Upper lobe of left lung (tissue), 6 donors: ENCODE results near the gene FZD2. TPM values are rescaled to one million over a fixed set of nuclear protein-coding genes. Genes with fewer than 3 reads are reported as not detected.

Source experiments
- ATAC-seq, 2 donors: fragments of 200-7000 bp; cut with Tn5 transposase; one replicate each; pipeline ENCODE4 v1.9.1; 2022; ENCODE audit warnings: mild to moderate bottlenecking in 2 of 2, moderate library complexity in 2 of 2; ENCODE audit not compliant: low FRiP score in 2 of 2
- DNase-seq, 2 donors: peaks; one replicate each; pipeline ENCODE4 v3.0.0-alpha.2; 2019 to 2020
- H3K27ac ChIP-seq, 4 donors: fragments of 200-600 bp; sonication (generic); one replicate each; pipeline ENCODE4 v1.5.1; 2016 to 2019
- H3K27me3 ChIP-seq, 4 donors: fragments of 200-600 bp; sonication (generic); one replicate each; pipeline ENCODE4 v1.5.1; 2017 to 2019
- H3K36me3 ChIP-seq, 4 donors: fragments of 200-600 bp; sonication (generic); one replicate each; pipeline ENCODE4 v1.5.1; 2016 to 2019
- H3K4me1 ChIP-seq, 4 donors: fragments of 200-600 bp; sonication (generic); one replicate each; pipeline ENCODE4 v1.5.1; 2018 to 2019
- H3K4me3 ChIP-seq, 4 donors: fragments of 200-600 bp; sonication (generic); one replicate each; pipeline ENCODE4 v1.5.1; 2017 to 2019; ENCODE audit warnings: mild to moderate bottlenecking in 2 of 4, moderate library complexity in 1 of 4
- H3K9me3 ChIP-seq, 4 donors: fragments of 200-600 bp; sonication (generic); one replicate each; pipeline ENCODE4 v1.5.1; 2018 to 2019
- CTCF ChIP-seq, 6 experiments: fragments of 450-650 bp in 4 of 6; fragments of 200-600 bp in 2 of 6; sonication (generic) in 2 of 6; IDR thresholded peaks; one replicate each; pipeline ENCODE4 v1.5.1; 2016 to 2019; ENCODE audit warnings: antibody characterized with exemption in 6 of 6
- EP300 ChIP-seq, 4 donors: sonication (generic); formaldehyde crosslinking; IDR thresholded peaks; one replicate each; pipeline ENCODE4 v1.5.1; 2017; ENCODE audit warnings: antibody characterized with exemption in 4 of 4, control low read depth in 2 of 4
- POLR2A ChIP-seq, 4 donors: fragments of 450-650 bp; IDR thresholded peaks; one replicate each; pipeline ENCODE4 v1.5.1; 2016 to 2017; ENCODE audit warnings: antibody characterized with exemption in 4 of 4, mild to moderate bottlenecking in 2 of 4
- POLR2AphosphoS5 ChIP-seq, 2 donors: sonication (generic); formaldehyde crosslinking; IDR thresholded peaks; one replicate each; pipeline ENCODE4 v1.5.1; 2017; ENCODE audit warnings: antibody characterized with exemption in 2 of 2
- WGBS, 2 donors: methylation state at CpG; one replicate each; pipeline ENCODE4 v1.1.5; 2017 to 2018; 5-methylcytosine and 5-hydroxymethylcytosine counted together
- total RNA-seq, 6 donors: library from RNA; depleted of rRNA in 4 of 6; stranded (reverse); fragments of >200 nt in 4 of 6; gene quantifications; one replicate each; pipeline versions ENCODE4 v1.1.0 to v1.2.1, GENCODE V29; 2016 to 2021
- donor health status: DM: no; HTN: no; CAD: no; lungs with moderate emphysema.
- donor health status: DM: no; HTN: yes; CAD: no; lungs with severe emphysema.

The FZD2 gene
- total RNA-seq, 6 donors from 2014 or later: 4.2 to 12.9 (median 7.5) TPM

GRCh38 chr17:44558710-44559633 is 1.7 kb downstream of the FZD2 start:
- Histone ChIP-seq H3K27ac (no peak overlapping the region), H3K9me3 (no peaks in the 10 kb centered on the region), H3K4me3 (peak overlapping the region in 2 of 4 donors; percentile 2 to 80), H3K4me1 (peaks cover 23 to 44% (median 27%) of the 10 kb centered on the region in 4 donors), H3K27me3 (peaks cover 0 to 21% (median 8%) of the 10 kb centered on the region in 4 donors), H3K36me3 (no peaks in the 10 kb centered on the region)
- DNase-seq (peak in 1 of 2 donors; percentile 81), ATAC-seq (no peak)
- TF ChIP-seq EP300 (IDR thresholded peaks at IDR 0.05) (no peak), POLR2A (IDR thresholded peaks at IDR 0.05) (no peak), POLR2AphosphoS5 (IDR thresholded peaks at IDR 0.05) (no peak), CTCF (IDR thresholded peaks at IDR 0.05) (no peak)
- 31 to 56% methylated on average over 39 to 72 of the region's 74 CpGs for WGBS, 2 donors

- Histone ChIP-seq H3K36me3 (no peaks in the 10 kb centered on the region), H3K4me3 (no peak overlapping the region), H3K9me3 (no peaks in the 10 kb centered on the region), H3K27ac (no peak overlapping the region), H3K27me3 (peaks cover 0 to 21% (median 8%) of the 10 kb centered on the region in 4 donors), H3K4me1 (peaks cover 23 to 43% (median 27%) of the 10 kb centered on the region in 4 donors)
- no peak for ATAC-seq
- no peak for DNase-seq
- TF ChIP-seq EP300 (IDR thresholded peaks at IDR 0.05) (no peak), POLR2A (IDR thresholded peaks at IDR 0.05) (no peak), POLR2AphosphoS5 (IDR thresholded peaks at IDR 0.05) (no peak), CTCF (IDR thresholded peaks at IDR 0.05) (no peak)
- WGBS, 2 donors: 31 to 46% methylated on average over 16 of the region's 16 CpGs
Measured at GRCh38 chr17:44559634-44560554, 2.6 kb downstream of the FZD2 start.

- WGBS, 2 donors: 43 to 47% methylated on average over 3 of the region's 3 CpGs
- Histone ChIP-seq H3K27ac (no peak overlapping the region), H3K9me3 (peaks cover 4 to 11% (median 7%) of the 10 kb centered on the region in 4 donors), H3K4me3 (no peak overlapping the region), H3K36me3 (no peaks in the 10 kb centered on the region), H3K27me3 (peaks cover 0 to 21% (median 8%) of the 10 kb centered on the region in 4 donors), H3K4me1 (peaks cover 14 to 31% (median 24%) of the 10 kb centered on the region in 4 donors)
- no peak for TF ChIP-seq CTCF (IDR thresholded peaks at IDR 0.05)
- no peak for TF ChIP-seq POLR2AphosphoS5 (IDR thresholded peaks at IDR 0.05)
- no peak for TF ChIP-seq POLR2A (IDR thresholded peaks at IDR 0.05)
- TF ChIP-seq EP300 (IDR thresholded peaks at IDR 0.05): no peak
- ATAC-seq: no peak
- no peak for DNase-seq
Measured at GRCh38 chr17:44561237-44561623, 3.9 kb downstream of the FZD2 start.

GRCh38 chr17:44564429-44564828 is 7.1 kb downstream of the FZD2 start:
- Histone ChIP-seq H3K4me3 (no peak overlapping the region), H3K27ac (no peak overlapping the region), H3K27me3 (no peaks in the 10 kb centered on the region), H3K36me3 (no peaks in the 10 kb centered on the region), H3K9me3 (peaks cover 4 to 11% (median 7%) of the 10 kb centered on the region in 4 donors), H3K4me1 (peaks cover 0 to 2% (median 0%) of the 10 kb centered on the region in 4 donors)
- ATAC-seq: no peak
- DNase-seq: no peak
- WGBS, 2 donors: 74 to 79% methylated on average over 7 of the region's 7 CpGs
- TF ChIP-seq POLR2AphosphoS5 (IDR thresholded peaks at IDR 0.05): no peak
- TF ChIP-seq CTCF (IDR thresholded peaks at IDR 0.05): no peak
- TF ChIP-seq EP300 (IDR thresholded peaks at IDR 0.05): no peak
- no peak for TF ChIP-seq POLR2A (IDR thresholded peaks at IDR 0.05)
